BJ (cell line): ENCODE results near the gene PXDN. TPM values are rescaled to one million over a fixed set of nuclear protein-coding genes. Genes with fewer than 3 reads are reported as not detected.

ENCODE experiments used
- CTCF ChIA-PET: fragments of 350-600 bp; formaldehyde crosslinking; extraction: SDS; loops from one replicate; lab custom pipeline; 2021; ENCODE audit warnings: antibody characterized with exemption, inconsistent platforms; lab: Yijun Ruan, JAX
- POLR2A ChIA-PET: fragments of 300-600 bp; sonication (Branson Sonifier 250); formaldehyde crosslinking; extraction: SDS; loops from one replicate; lab custom pipeline; 2021; ENCODE audit warnings: antibody characterized with exemption; lab: Charles Lee
- DNase-seq: peaks from one replicate; pipeline ENCODE4 v3.0.0-alpha.2; 2011; ENCODE audit warnings: low read depth
- H3K27me3 ChIP-seq: 2 replicates; pipeline ENCODE4 v1.6.0; 2011; ENCODE audit warnings: low read length; ENCODE audit not compliant: control insufficient read depth, insufficient read depth
- H3K36me3 ChIP-seq: 2 replicates; pipeline ENCODE4 v1.5.1; 2011; ENCODE audit warnings: low read length; ENCODE audit not compliant: control insufficient read depth, insufficient read depth
- H3K4me3 ChIP-seq: 2 replicates; pipeline ENCODE4 v1.5.1; 2011; ENCODE audit warnings: low read depth, mild to moderate bottlenecking, control low read depth, low read length
- CTCF ChIP-seq: IDR thresholded peaks from 2 replicates; pipeline ENCODE4 v1.5.1; 2011; ENCODE audit warnings: low read depth, mild to moderate bottlenecking, control low read depth, inconsistent platforms, low read length, moderate library complexity; ENCODE audit not compliant: insufficient read depth
- polyA plus RNA-seq: library from polyadenylated mRNA; depleted of rRNA; stranded (reverse); fragments of >200 nt; gene quantifications from 2 replicates; pipeline ENCODE4 v1.2.3, GENCODE V29; 2011

PXDN gene
- polyA plus RNA-seq, 1 experiment, result 212 TPM

- DNase-seq, result no peak
- ChIA-PET POLR2A (no interaction called here), CTCF (interaction anchor here (0.8 to 5.3 kb wide), 11 partner anchors 10 to 203 kb away, joined by 3 to 69 read pairs (median 5); no protein-coding TSS in a partner anchor)
- no peaks in the 10 kb centered on the region for H3K27me3 ChIP-seq
- TF ChIP-seq CTCF, result no peak
- H3K36me3 ChIP-seq, result no peaks in the 10 kb centered on the region
- no peak overlapping the region for H3K4me3 ChIP-seq
Observed at GRCh38 chr2:1748741-1749488, 4.6 kb upstream of the PXDN start.

GRCh38 chr2:1748176-1748740 lies 3.9 kb upstream of the PXDN start:
- ChIA-PET POLR2A (no interaction called here), CTCF (interaction anchor here (0.8 to 5.3 kb wide), 12 partner anchors 10 to 202 kb away, joined by 3 to 69 read pairs (median 5); no protein-coding TSS in a partner anchor)
- no peak for TF ChIP-seq CTCF
- Histone ChIP-seq H3K4me3 (no peak overlapping the region), H3K36me3 (no peaks in the 10 kb centered on the region), H3K27me3 (no peaks in the 10 kb centered on the region)
- no peak for DNase-seq

GRCh38 chr2:1747065-1747941 lies 3.0 kb upstream of the PXDN start:
- Histone ChIP-seq H3K4me3 (no peak overlapping the region), H3K27me3 (no peaks in the 10 kb centered on the region), H3K36me3 (no peaks in the 10 kb centered on the region)
- no peak for DNase-seq
- no peak for TF ChIP-seq CTCF
- ChIA-PET CTCF (interaction anchor here (0.9 to 5.3 kb wide), 9 partner anchors 9 to 194 kb away, joined by 3 to 69 read pairs (median 5); no protein-coding TSS in a partner anchor), POLR2A (no interaction called here)

GRCh38 chr2:1746174-1747064 lies 2.1 kb upstream of the PXDN start:
- CTCF ChIA-PET, result interaction anchor here (5.3 kb wide), 1 partner anchor 193 kb away, joined by 69 read pairs; no protein-coding TSS in a partner anchor

More at GRCh38 chr2:1746174-1747064, 2.1 kb upstream of the PXDN start:
- Histone ChIP-seq H3K27me3 (no peaks in the 10 kb centered on the region), H3K36me3 (0 out of 2 replicates have a peak, but pooled peaks cover 1% of the 10 kb centered on the region), H3K4me3 (no peak overlapping the region)
- POLR2A ChIA-PET, result no interaction called here
- TF ChIP-seq CTCF, result no peak
- DNase-seq, result no peak
